HG03175 (cell line): ENCODE measurements around the gene TSPAN8.
"Not testable (repeated sequence)": the region's sequence is repeated elsewhere in the genome, so short reads cannot be mapped to it uniquely, and the experiment has no call there.

Experiments used
- ATAC-seq: cut with Tn5 transposase; IDR thresholded peaks from one replicate; pipeline ENCODE4 v1.9.1; 2021; ENCODE audit warnings: mild to moderate bottlenecking, moderate library complexity; ENCODE audit not compliant: unreplicated experiment

Gene TSPAN8

DNA sequence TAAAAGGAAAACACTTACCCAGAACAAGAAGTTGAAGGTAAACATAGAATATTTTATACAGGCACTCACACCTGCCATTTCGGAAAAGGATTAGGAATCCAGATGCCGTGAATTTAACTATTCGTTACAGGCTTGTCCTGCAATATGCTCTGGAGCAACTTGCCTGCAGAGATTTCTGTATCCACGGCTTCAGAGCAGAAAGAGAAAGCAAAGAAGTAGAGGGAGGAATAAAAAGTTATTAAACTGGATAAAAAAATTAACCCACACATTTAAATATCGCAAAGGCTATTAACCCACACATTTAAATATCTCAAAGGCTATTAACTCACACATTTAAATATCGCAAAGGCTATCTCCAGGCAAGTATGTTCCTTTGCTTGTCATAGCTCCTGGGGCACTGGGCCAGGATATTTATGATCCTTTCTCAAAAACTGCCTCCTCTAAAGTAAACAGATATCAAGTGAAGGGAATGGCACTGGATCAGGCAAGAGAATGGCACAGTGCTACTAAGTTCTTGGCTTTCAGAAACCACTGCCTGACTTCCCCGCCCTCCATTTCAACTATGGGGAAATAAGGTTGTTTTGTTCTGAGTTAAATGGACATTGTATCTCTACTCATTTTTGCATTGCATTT is at the start of gene TSPAN8:
TSPAN8 (minus strand) TSS at position 399 of the 633 bp plus-strand sequence; CDS start at position 78, 321 bp downstream.
- no peak for ATAC-seq

DNA sequence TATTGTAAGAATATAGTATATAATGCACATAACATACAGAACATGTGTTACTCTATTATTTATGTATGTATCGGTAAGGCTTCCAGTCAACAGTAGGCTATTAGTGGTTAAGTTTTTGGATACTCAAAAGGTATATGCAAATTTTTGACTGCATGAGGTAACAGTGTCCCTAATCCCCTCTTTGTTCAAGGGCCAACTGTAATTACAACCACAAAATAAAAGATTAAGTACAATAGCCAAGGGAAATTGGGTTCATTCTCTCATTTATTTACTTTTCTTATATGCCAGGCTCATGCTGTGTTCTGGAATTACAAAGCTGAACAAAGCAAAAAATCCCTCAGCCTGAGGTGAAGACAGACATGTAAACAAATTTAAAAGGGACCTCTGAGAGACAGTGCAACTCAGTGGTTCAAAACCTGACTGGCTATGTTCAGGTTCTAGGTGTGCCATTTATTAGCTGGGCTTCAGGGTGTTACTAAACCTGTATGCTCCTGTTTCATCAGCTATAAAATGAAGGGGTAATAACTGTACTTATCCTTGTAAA is 43.4 kb upstream of the TSPAN8 start:
- ATAC-seq: no peak

DNA sequence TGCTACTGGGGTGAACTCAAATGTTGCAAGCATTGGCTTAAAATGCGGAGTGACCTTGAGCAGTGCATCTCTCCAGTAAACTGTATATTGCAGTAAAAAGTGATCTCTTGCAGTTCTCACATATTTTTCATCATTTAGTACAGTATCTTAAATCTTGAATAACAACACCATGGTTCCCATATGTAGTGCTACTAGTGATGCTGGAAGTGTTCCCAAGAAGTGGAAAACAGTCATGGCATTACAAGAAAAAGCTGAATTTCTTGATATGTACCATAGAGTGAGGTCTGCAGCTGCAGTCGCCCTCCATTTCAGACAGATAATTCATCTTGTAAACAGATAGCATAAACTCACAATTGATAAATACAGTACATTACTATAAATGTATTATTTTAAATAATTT is 42.9 kb upstream of the TSPAN8 start:
- ATAC-seq: no peak

DNA sequence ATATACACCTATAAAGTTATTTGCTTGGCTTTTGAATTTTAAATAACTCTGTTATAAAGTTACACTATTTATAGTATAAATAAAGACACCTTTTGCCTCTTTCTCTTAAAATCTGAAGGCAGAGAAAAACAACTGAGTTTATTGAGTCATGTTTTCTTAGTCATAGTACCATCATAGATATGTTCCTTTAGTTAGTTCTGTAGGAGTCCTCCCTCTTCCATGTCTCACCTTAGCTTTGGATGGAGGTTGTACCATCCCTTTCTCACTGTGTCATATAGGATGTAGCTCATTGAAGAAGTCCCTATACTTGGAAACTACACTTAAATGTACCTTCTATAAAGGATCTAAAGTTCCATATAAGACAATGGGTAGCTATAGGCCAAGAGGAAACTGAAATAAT is 39.7 kb upstream of the TSPAN8 start:
- ATAC-seq: no peak

DNA sequence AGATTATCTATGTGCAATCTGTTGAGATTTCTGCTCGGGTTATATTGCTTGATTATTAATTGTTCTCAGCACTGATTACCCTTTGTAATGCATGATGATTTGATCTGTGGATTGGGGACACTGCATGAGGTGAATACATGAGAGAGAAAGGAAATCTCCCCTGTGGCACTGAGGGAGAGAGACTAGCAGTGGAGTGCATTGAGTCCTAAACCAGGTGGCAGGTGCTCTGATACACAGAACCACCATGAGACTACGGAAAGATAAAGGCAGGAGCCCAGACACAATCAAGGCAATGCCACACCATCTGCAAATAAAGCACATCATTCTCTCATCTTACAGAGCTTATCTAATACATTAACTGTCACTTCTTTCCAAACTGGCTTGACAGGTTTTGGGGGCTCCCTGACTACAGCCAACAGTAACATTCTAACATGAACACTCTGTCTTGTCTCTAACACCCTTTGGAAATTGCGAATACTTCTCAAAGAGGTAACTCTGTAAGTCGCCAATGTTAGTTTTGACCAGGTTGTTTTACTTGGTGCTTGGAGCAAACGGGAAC is 37.6 kb upstream of the TSPAN8 start:
- ATAC-seq: no peak

DNA sequence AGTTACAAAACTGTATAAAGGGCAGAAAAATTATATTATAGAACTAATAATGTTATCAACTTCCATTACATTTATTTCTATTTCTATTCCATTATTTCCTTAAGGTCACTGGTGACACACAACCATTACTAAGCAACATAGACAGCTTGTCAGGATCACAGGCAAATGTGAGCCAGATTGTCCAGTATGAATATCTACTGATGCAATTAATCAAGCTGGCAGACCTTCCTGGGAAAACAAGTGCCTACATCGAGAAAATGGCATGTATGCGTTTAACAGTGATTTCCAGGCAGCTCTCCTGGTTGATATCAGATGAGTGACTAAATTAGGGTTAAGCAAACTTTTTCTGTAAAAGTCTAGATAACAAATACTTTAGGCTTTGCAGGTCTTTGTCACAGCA is 36.9 kb upstream of the TSPAN8 start:
- no peak for ATAC-seq

DNA sequence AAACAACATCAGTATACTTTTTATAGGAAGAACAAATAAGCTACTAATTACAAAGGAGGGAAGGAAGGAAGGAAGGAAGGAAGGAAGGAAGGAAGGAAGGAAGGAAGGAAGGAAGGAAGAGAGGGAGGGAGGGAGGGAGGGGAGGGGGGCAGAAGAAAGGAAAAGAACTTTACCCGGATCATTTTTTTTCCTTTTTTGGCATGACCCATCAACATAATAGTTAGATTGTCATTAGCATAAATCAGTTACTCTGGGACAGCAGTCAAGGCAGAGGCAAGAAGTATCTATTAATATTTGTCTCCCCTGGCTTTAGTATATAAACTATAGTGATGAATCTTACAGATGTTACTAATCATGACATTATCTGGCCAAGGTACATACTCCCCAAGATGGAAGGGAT is 35.2 kb upstream of the TSPAN8 start:
- ATAC-seq: no peak

DNA sequence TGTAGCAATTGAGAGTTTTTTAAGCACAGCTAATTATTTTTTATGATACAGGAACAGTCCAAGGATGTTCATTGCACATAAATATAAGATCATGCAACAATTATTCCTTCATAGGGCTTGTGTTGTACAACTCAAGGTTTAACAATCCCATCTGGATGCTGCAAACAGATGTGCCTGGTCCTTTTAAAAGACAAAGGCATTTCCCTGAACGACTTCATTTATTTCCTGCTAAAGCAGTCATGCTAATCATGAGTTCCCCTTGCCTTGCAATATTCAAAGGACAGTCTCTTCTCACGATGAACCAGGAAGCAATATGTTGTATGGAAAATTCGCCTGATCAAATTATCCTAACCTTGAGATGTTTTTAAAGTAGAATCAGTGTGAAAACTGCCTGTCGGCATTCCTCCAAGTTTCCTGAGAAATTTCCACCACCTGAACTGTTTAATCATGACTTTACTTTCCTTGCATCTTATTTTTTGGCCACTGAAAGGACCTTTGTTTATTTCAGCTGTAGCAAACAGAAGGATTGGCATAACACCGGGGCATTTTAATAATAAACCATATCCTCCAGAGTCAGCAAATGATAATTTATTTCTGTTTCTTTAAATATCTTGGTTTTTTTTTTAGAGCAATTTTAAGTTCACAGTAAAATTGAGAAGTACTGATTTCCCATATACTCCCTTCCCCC is 33.9 kb upstream of the TSPAN8 start:
- no peak for ATAC-seq

DNA sequence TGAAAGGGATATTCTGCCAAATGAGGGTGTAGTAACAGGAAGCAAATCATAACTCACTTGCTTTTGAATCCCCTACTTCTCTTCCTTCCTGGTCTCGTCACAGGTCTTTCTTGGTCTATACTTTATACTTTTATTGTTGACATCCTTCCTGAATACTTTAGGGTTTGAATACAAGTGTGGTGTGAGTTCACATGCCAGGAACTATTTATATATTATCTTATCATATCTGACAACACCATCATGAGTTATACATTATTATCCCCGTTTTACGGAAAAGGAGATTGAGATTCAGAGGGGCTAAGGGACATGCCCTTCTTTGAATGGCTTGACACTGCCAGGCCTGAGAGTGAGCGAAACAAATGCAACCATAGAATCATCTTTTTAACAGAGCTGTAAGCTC is 33.0 kb upstream of the TSPAN8 start:
- ATAC-seq: no peak

DNA sequence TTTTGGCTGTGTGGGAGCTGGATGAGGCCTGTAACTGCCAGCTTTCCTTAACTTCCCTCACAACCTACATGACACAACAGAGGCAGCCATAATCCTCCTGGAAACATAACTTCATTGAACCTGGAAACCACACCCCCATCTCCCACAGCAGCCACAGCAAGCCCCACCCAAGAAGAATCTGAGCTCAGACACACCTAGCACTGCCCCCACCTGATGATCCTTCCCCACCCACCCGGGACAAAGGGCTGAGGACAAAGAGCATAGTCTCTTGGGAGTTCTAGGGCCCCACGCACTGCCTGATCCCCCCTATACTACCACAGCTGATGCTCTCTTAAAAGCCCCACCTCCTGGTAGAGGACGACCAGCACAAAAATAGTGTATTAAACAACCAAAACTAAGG is 29.6 kb upstream of the TSPAN8 start:
- no peak for ATAC-seq

DNA sequence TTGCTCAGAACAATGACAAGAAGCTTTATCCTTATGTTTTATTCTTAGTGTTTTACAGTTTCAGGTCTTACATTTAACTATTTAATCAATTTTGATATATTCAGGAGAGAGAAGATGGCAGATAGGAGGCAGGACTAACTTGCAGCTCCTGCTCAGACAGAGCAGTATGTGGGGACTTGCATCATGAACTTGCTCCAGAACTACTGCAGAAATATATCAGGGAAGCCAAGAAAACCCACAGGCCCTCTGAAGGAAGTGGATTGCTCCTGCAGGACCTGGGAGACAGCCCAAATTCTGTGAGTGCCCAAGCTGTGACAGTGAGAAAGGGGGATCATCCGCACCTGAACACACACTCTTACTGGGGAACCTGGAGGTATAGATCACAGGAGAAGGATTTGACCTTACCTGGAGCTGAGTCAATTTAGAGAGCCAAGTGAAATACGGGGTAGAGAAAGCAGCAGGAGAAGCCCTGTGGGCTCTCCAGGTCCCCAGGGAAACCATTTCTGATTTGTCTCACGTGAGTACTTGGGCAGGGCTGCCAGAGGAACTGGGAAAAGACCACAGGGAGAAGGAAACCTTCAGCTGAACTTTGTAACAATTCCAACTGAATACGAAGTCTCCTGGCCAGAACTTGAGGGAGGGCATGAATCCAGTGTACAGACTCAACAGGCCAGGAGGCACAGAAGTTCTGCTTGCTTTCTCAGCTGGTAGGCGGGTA is 28.9 kb upstream of the TSPAN8 start:
- no peak for ATAC-seq

DNA sequence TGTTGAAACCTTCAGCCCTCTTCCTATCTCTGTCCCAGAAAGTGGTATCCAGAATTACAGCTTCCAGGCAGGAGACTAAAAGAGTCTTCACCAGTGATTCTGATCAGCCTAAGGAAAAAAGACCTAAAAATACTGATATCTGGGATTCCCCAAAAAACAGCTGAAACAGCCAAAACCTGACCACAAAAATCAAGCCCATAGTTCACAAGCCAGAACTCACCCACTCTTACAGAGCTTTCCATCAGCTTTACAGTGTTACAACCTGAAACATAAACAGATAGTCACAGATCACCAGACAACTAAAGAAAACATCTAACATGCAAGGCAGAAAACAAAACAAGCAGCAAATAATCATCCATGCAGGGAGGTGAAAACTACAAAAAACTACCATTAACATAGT is 26.0 kb upstream of the TSPAN8 start:
- ATAC-seq: no peak

DNA sequence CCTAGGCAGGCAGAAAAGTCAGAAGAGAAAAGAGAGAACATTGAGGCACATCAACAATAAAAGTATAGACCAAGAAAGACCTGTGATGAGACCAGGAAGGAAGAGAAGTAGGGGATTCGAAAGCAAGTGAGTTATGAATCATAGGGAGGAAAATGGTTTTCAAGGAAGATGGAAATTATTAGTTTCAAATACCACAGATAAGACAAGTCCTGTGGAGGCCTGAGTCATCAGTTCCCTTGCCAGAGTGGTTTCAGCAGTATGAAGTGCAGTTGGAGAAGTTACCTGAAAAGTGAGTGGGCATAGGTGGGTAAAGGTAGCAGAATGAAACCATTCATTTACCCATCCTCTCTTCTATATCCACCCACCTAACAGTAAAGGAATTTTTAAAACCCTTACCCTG is 25.2 kb upstream of the TSPAN8 start:
- ATAC-seq: no peak

DNA sequence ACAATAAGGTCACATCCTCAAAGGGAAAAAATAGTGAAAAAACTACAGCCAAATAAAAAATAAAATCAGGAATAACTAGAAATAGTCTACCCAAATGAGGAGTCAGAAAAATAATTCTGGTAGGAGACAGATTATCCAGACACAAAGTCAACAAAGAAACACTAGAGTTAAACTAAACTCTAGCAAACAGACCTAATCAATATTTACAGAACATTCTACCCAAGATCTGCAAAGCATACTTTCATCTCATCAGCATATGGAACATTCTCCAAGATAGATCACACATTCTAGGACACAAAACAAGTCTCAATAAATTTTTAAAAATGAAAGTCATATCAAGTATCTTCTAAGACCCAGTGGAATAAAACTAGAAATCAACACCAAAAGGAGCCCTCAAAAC is 20.4 kb upstream of the TSPAN8 start:
- ATAC-seq: no peak

DNA sequence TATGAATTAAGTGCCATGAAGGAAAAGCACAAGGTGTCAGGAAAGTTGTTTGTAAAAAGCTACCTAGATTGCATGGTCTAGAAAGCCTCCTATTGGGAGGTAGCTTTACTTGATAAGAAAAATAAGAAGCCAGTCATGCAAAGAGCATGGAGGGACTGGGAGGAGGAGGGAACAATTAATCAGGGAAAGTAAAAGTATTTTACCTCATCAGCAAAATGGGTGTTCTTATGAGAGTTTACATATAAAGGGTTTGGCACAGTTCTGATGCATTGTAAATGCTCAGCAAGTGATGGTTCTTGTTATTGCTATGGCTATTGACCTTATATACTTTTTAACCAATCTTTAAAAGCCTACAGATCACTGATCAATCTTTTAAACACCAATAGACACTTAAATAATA is 17.0 kb upstream of the TSPAN8 start:
- no peak for ATAC-seq

DNA sequence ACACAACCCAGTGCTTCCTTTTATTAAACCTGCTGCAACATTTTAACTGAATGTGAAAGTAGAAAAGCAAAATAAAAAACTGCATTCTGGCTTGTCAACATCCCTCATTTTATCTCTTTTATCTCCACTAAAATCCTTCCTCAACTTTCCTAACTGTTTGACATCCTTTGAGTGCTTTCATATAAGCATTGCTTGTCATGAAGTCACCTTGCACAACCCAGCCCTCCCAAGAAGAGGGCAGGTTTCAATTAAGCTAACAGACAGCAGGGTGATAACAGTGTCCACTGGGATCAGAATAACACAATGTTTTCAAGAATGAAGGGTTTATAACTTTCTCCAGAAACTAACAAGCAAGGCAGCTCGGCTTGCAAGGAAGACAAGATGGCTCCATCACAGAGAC is 16.3 kb upstream of the TSPAN8 start:
- ATAC-seq: no peak

DNA sequence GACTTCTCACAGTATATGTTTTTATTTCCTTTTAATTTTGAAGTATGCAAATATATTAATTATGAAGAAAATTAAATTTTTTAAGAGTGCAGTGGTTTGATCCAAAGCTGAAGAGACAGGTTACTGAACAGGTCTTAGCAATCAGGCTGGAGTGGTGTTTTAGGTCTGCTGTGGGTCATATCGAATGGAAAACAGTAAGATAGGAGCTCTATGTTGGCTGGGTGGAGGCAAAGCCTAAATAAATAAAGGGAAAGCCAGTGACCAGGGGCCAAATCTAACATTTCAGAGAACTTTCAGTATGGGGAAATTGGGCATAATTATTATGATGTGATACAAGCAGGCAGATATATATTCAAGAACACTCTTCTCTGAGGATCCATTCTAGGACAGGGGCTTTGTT is 12.7 kb upstream of the TSPAN8 start:
- no peak for ATAC-seq

DNA sequence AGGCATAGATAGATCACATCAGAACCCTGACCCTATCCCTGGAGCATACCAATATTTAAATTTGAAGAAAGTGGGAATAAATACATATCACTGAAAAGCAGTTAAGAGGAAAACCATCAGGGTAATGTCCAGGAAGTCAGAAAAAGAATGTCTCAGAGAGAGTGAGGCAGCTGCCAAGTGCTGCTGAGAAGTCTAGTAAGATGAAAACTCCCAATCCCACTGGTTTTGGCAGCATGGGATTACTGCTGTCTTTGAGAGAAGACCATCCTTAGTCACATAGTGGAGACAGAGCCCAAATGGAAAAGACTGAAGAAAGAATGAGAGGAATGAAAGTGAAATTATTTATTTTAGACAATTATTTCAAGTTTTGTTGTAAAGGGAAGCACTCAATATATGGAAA is 11.5 kb upstream of the TSPAN8 start:
- ATAC-seq: no peak

DNA sequence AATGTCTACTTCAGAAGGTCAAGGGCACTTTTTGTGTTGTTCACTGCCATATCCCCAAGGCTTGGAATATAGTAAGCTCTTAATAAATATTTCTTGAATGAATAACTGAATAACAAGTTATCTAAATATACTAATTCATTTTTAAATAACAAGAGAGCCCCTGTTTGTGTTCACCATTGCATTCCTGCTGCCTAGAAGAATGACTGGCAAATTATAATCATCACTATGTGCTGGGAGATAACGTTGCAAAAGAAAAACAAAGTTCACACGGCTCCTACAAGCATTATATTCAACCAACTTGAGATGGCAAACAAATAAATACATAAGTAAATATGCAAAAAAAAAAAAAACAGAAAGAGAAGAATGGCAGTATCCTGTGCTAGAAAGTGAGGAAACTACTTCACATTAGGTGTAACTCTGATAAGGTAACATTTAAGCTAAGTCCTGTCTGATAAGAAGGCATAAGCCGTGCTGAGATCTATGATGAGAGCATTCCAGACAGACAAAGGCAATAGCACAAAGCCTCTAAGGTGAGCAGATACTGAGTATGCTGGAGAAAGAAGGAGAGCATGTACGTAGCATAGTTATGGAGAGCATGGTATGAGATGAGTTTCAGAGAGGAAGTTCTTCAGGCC is 9.2 kb upstream of the TSPAN8 start:
- ATAC-seq: no peak

DNA sequence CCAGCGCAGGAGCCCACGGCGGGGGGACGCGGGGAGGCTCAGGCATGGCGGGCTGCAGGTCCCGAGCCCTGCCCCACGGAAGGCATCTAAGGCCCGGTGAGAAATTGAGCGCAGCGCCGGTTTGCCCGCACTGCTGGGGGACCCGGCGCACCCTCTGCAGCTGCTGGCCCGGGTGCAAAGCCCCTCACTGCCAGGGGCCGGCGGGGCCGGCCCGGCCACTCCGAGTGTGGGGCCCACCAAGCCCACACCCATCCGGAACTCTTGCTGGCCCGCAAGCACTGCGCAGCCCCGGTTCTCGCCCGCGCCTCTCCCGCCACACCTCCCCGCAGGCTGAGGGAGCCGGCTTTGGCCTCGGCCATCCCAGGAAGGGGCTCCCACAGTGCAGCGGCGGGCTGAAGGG is 8.5 kb upstream of the TSPAN8 start:
- no peak for ATAC-seq

DNA sequence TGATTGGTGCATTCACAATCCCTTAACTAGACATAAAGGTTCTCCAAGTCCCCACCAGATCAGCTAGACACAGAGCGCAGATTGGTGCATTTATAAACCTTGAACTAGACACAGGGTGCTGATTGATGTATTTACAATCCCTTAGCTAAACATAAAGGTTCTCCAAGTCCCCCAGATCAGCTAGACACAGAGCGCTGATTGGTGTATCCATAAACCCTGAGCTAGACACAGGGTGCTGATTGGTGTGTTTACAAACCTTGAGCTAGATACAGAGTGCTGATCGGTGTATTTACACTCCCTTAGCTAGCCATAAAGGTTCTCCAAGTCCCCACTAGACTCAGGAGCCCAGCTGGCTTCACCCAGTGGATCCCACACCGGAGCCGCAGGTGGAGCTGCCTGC is 8.0 kb upstream of the TSPAN8 start:
- not testable (repeated sequence) for ATAC-seq
